Cardiac septum (tissue), 1 donor: ENCODE results near the gene CLTC. TPM values are rescaled to one million over a fixed set of nuclear protein-coding genes. Genes with fewer than 3 reads are reported as not detected.

Experiments
- DNase-seq: peaks from one replicate; pipeline ENCODE4 v3.0.0-alpha.2; 2020; ENCODE audit warnings: low spot score
- intact Hi-C: fragments of 100-400 bp; cut with DNase I; formaldehyde crosslinking; loops from one replicate; pipeline ENCODE4 v1.14.0; 2022
- total RNA-seq: library from RNA; stranded (reverse); fragmentation: NEBNext Ultra II Directional; extraction: Animal tissue kit (Norgen Biotek cat#: 25700); gene quantifications from one replicate; pipeline ENCODE4 v1.2.1, GENCODE V29; 2021
- donor health status: DM: no; HTN: no; CAD: no.

Gene CLTC
- total RNA-seq, 1 donor from 2014 or later, result 204 TPM

GRCh38 chr17:59671386-59671785 lies 51.7 kb downstream of the CLTC start:
- intact Hi-C loops, result no loop called here
- DNase-seq, result no peak

DNA sequence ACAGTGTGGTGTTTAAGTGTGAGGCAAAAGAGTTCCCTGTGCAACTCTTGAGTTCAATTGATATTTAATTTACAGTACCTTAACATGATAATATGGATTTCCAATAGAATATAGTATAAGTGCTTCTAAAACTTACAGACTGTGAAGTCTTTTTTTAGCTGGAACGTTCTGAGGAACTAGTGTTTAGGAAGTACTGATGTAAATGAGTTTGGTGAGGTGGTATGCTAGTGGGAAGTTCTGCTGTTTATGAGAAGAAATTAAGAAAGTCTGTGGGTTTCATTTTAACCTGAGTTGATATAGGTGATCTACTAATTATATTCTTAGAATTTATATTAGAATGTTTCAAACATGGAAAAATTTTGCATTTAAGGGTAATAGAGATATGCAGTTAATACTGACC lies 55.5 kb downstream of the CLTC start:
- no peak for DNase-seq
- intact Hi-C loops, result no loop called here

DNA sequence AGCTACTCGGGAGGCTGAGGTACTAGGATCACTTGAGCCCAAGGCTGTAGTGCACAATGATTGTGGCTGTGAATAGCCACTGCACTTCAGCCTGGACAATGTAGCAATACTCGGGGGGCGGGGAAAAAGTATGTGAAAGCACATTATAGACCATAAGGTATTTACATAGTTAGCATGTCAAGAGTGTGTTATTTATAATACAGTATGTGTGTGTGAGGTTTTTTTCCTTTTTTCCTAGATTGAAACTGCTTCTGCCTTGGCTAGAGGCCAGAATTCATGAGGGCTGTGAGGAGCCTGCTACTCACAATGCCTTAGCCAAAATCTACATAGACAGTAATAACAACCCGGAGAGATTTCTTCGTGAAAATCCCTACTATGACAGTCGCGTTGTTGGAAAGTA lies 57.0 kb downstream of the CLTC start:
- intact Hi-C loops, result no loop called here
- no peak for DNase-seq

DNA sequence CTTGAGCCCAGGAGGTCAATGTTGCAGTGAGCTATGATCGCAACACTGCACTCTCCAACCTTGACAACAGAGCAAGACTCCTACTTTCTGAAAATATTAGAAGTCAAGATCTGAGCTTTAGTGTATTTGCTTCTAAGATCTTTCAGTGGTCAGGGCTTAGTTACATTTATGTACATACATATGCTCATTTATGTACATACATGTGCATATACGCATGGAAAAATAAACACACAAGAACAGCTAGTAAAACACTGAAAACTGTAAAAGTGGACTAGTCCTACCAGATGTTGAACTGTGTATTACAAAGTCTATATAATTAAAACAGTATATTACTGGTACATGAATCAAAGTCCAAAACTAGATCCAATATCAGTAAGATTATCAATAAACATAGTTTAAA lies 59.2 kb downstream of the CLTC start:
- intact Hi-C loops, result no loop called here
- DNase-seq, result no peak

GRCh38 chr17:59680314-59680713 lies 60.6 kb downstream of the CLTC start:
- intact Hi-C loops, result no loop called here
- no peak for DNase-seq

DNA sequence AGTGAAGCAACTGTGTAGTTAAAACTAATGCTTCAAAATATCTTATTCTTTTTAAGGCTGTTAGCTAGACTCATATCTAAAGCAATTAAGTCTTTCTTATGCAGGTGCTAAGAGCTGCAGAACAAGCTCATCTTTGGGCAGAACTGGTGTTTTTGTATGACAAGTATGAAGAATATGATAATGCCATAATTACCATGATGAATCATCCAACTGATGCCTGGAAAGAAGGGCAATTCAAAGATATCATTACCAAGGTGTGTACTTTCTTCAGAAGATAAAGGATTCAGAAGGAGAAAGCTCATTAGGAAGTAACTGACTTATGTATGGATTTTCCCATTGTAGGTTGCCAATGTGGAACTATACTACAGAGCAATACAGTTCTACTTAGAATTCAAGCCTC lies 63.6 kb downstream of the CLTC start:
- intact Hi-C loops, result no loop called here
- no peak for DNase-seq

DNA sequence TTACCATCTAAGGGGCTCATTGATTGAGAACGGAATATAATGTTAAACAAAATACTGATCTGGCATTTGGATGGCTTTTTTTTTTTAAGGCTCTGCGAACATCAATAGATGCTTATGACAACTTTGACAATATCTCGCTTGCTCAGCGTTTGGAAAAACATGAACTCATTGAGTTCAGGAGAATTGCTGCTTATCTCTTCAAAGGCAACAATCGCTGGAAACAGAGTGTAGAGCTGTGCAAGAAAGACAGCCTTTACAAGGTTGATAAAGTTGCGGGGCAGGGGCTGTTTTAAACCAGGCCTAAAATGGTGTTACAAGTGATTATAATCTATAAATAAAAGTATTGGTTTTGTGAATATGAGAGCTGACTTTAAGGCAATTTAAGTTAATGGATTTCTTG lies 65.3 kb downstream of the CLTC start:
- no peak for DNase-seq
- intact Hi-C loops, result no loop called here

GRCh38 chr17:59688008-59688407 lies 68.3 kb downstream of the CLTC start:
- intact Hi-C loops, result no loop called here
- DNase-seq, result no peak

GRCh38 chr17:59688496-59688895 lies 68.8 kb downstream of the CLTC start:
- no peak for DNase-seq
- intact Hi-C loops, result no loop called here

GRCh38 chr17:59693582-59693981 lies 73.9 kb downstream of the CLTC start:
- no peak for DNase-seq
- intact Hi-C loops, result no loop called here

DNA sequence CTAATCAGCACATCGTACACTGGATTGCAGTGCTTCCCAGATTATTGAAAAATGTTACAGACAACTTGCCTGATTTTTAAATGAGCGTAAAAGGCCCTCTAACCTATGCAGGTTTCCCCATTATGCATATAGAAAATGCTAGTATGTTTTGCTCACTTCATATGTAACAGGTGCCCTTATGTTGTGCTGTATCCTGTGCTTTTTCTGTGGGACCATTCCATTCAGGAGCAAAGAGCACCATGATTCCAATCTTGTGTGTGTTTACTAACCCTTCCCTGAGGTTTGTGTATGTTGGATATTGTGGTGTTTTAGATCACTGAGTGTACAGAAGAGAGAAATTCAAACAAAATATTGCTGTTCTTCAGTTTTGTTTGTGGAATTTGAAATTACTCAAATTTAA lies 74.6 kb downstream of the CLTC start:
- DNase-seq, result no peak
- intact Hi-C loops, result no loop called here

DNA sequence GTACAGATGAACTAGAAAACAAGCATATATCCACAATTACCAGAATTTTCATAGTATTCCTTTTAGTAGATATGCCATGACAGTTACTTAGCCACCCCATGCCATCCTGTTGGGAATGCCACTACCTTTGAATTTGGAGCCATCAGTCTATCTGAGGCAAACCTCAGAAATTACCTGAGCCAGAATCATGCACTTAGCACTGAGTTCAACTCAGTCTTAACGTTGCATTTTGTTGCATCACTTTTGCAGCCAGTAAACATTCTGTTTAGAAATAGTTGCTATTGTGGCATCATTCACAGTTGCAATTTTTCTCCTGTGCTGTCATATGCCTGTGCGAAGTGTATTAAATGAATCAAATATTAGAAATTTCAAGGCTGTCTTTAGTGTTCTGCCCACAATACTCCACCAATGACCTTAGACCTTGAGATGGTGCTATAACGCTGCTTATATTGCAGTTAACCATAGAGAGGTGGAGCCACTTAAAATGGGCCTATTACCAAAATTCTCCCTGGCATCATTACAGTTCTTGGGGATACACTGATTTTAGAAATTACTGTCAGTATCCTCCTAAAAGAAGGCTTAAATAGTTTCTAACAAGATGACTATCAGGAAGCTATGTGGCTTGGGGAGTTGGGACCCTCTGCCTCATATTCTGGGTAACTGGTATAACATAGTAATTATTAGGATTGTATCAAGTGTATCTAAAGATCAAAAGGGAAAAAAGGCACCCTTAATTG lies 76.4 kb downstream of the CLTC start:
- no peak for DNase-seq
- intact Hi-C loops, result no loop called here

DNA sequence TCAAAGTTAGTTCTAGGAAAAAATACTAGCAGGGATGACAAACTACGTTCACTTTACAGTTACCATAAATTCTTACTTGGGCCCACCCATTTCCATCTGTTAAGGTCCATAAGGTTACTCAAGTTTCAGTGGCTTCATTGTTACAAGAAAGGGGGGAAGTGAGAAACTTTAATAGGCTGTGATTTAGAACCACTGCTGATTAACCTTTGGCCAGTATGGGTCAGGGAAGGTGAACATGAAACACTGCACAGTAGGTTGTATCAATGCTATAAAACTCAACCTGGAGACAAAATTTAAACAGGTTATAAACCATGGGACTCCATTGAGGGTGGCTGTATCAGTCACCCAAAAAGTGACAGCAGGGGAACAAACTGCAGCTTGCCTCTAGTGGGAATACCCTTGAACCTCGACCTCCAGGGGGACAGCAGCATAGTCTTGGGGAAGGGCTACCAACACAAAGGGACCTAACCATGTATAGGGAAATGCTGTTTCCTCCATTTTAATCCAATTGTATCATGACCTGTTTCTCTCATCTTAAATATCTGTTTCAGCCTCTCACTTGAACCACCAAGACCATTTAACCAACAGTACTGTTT lies 77.1 kb downstream of the CLTC start:
- intact Hi-C loops, result no loop called here

GRCh38 chr17:59698143-59698542 lies 78.4 kb downstream of the CLTC start:
- intact Hi-C loops, result no loop called here

More for the DNA sequence above, 77.1 kb downstream of the CLTC start:
- no peak for DNase-seq

GRCh38 chr17:59699218-59699617 lies 79.5 kb downstream of the CLTC start:
- intact Hi-C loops, result no loop called here
- no peak for DNase-seq

More at GRCh38 chr17:59698143-59698542, 78.4 kb downstream of the CLTC start:
- DNase-seq, result no peak

DNA sequence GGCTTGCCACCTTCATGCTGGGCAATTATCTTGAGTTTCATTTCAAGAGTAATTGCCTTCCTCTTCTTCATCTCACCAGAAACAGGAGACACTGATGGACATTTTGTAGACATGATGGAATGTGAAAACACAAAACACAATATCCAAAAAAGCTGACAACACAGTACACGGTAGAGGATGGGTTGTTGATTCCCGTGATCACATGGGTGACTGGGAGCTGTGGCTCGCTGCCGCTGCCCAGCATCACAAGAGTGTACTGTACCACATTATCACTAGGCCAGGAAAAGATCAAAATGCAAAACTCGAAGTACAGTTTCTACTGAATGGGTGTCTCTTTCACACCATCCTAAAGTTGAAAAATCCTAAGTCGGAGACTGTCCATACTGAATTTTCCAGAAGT lies 80.1 kb downstream of the CLTC start:
- DNase-seq, result no peak
- intact Hi-C loops, result loop anchor here (10.0 kb wide), 1 partner anchor 1185 kb away; the partner anchor contains the start of gene MTMR4

GRCh38 chr17:59702304-59702703 lies 82.6 kb downstream of the CLTC start:
- DNase-seq, result no peak
- intact Hi-C loops, result loop anchor here (10.0 kb wide), 1 partner anchor 1188 kb away; the partner anchor contains the start of gene MTMR4

GRCh38 chr17:59707149-59707970 lies 87.7 kb downstream of the CLTC start, which contains the start of the genes PTRH2 and VMP1:
Gene PTRH2 (minus strand): TSS chr17:59707430. CDS start chr17:59697978, 9,452 bp downstream.
Gene VMP1 (plus strand): TSS chr17:59707654. CDS start chr17:59731447, 23,793 bp downstream.
- DNase-seq, result peak; percentile 99
- intact Hi-C loops, result loop anchor here (2.0 to 10.0 kb wide), 2 partner anchors 89 to 1193 kb away; partner anchors contain the start of genes CLTC and MTMR4

DNA sequence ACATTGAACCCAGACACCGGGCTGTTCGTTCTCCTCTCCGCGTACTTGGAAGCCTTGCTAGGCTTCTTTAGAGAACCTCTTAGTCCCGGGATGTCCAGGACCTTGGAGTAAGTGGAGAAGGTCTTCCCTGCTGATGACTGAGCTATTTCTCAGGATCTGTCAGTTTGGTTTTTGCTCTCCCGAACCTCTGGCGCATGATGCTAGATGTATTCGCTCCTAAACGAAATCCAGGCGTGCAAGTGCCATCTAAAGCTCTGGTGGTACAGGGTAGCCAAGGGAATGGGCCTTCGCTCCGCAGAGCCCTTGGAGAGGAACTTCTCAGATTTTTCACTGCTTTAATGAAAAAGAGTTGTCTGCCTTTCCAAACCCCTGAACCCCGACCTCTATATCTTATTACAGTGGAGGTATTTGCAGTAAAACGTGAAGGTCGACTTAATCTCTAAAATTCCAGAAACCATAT lies 88.3 kb downstream of the CLTC start:
- intact Hi-C loops, result loop anchor here (2.0 to 10.0 kb wide), 2 partner anchors 89 to 1193 kb away; partner anchors contain the start of genes CLTC and MTMR4
- no peak for DNase-seq

DNA sequence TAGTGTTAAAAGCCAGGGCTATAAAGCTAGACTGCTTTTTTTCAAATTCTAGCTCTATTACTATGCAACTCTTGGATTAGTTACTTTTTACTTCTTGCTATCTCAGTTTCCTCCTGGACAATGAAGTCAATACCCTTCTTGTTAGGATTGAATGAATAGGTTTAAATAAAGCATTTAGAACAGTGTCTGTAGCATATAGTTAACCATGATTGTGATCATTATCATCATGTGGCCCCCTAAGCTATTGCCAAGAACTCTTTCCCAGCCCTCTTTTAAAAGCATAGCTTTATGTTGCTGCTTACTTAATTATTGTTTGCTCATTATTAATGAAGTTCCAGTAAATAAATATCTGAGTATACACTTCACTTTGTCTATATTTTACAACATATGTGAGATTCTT lies 92.2 kb downstream of the CLTC start:
- DNase-seq, result no peak
- intact Hi-C loops, result no loop called here
